WERI-Rb-1 (cell line): Measurements from ENCODE around the gene IDH3A.

Experiments
- DNase-seq: peaks from one replicate; pipeline ENCODE4 v3.0.0-alpha.2; 2020
- H3K27ac ChIP-seq: fragments of 250-450 bp; sonication (Bioruptor Pico); 2 replicates; pipeline ENCODE4 v1.5.1; 2020; ENCODE audit warnings: mild to moderate bottlenecking, moderate library complexity
- H3K27me3 ChIP-seq: fragments of 250-450 bp; sonication (Bioruptor Pico); 2 replicates; pipeline ENCODE4 v1.5.1; 2021; ENCODE audit warnings: mild to moderate bottlenecking, low read depth, moderate library complexity; ENCODE audit not compliant: insufficient read depth, severe bottlenecking
- H3K36me3 ChIP-seq: fragments of 250-450 bp; sonication (Bioruptor Pico); 2 replicates; pipeline ENCODE4 v1.5.1; 2020; ENCODE audit warnings: mild to moderate bottlenecking, moderate library complexity
- H3K4me3 ChIP-seq: 2 replicates; pipeline ENCODE4 v1.5.1; 2011; ENCODE audit warnings: low read depth, mild to moderate bottlenecking, control low read depth, low read length
- H3K9me3 ChIP-seq: fragments of 250-450 bp; sonication (Bioruptor Pico); 2 replicates; pipeline ENCODE4 v1.5.1; 2021; ENCODE audit warnings: mild to moderate bottlenecking, moderate library complexity; ENCODE audit not compliant: severe bottlenecking
- TF ChIP-seq, protein P1 (sequence below): IDR thresholded peaks from 2 replicates; pipeline ENCODE4 v1.5.1; 2011; ENCODE audit warnings: low read depth, mild to moderate bottlenecking, control low read depth, inconsistent platforms, low read length

IDH3A gene

DNA sequence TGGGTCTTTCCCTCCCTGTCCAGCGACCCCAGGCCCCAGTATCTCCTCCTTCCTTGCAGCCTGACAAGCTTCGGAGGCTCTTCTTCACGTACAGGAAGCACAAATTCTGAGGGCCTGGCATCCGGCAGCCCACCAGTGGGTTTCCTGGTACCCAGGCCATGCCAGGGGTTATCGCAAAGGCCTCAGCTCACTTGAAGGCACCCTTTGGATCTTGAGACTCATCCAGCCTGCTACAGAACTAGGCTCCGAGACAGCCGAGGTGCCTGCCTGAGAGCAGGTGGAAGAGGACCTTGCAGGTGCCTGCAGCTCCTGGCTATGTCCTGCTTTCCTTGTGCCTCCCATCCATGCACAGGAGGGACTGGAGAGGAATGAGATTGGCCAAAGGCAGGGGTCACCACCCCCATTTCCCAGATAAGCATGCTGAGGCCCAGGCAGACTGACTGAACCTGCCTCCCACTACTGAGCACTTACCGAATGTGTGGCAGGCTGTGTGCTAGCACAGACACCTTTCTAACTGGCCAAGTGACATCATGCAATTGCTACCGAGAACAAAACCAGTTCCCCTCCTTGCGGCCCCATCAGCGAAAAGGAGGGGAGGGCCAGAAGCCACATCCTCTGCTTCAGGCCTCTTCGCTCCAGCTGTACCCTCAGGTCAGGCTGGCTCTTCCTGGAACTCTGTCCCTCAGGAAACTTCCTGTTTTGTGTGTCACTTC, 45.6 kb upstream of the IDH3A start:
- H3K27me3 ChIP-seq, result no peaks in the 10 kb centered on the region
- peaks cover 2% of the 10 kb centered on the region; the same call in 1 of the 2 replicates for H3K36me3 ChIP-seq
- H3K27ac ChIP-seq, result no peak overlapping the region
- no peak for DNase-seq
- H3K9me3 ChIP-seq, result no peaks in the 10 kb centered on the region
- H3K4me3 ChIP-seq, result no peak overlapping the region
- TF ChIP-seq, protein P1, sequence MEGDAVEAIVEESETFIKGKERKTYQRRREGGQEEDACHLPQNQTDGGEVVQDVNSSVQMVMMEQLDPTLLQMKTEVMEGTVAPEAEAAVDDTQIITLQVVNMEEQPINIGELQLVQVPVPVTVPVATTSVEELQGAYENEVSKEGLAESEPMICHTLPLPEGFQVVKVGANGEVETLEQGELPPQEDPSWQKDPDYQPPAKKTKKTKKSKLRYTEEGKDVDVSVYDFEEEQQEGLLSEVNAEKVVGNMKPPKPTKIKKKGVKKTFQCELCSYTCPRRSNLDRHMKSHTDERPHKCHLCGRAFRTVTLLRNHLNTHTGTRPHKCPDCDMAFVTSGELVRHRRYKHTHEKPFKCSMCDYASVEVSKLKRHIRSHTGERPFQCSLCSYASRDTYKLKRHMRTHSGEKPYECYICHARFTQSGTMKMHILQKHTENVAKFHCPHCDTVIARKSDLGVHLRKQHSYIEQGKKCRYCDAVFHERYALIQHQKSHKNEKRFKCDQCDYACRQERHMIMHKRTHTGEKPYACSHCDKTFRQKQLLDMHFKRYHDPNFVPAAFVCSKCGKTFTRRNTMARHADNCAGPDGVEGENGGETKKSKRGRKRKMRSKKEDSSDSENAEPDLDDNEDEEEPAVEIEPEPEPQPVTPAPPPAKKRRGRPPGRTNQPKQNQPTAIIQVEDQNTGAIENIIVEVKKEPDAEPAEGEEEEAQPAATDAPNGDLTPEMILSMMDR, result no peak

DNA sequence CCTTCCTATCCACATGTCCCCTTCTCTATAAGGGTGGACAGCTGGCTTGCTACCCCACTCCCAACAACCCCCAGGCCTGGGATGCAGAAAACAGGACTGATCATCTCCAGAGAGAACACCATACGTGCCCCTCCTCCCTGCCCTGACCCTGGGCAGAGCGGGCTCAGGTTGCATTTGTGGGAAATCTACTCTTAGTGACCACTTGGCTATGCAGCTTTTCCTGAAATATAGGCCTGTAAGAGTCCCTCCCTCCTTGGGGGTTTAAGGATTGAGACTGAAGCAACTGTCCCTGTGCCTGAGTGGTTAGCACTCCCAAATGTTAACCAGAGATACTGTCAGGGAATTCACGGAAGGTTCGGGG, 45.1 kb upstream of the IDH3A start:
- no peaks in the 10 kb centered on the region for H3K27me3 ChIP-seq
- no peaks in the 10 kb centered on the region for H3K9me3 ChIP-seq
- peaks cover 2% of the 10 kb centered on the region; the same call in 1 of the 2 replicates for H3K36me3 ChIP-seq
- H3K4me3 ChIP-seq, result no peak overlapping the region
- no peak for DNase-seq
- H3K27ac ChIP-seq, result no peak overlapping the region
- TF ChIP-seq, protein P1, result no peak

DNA sequence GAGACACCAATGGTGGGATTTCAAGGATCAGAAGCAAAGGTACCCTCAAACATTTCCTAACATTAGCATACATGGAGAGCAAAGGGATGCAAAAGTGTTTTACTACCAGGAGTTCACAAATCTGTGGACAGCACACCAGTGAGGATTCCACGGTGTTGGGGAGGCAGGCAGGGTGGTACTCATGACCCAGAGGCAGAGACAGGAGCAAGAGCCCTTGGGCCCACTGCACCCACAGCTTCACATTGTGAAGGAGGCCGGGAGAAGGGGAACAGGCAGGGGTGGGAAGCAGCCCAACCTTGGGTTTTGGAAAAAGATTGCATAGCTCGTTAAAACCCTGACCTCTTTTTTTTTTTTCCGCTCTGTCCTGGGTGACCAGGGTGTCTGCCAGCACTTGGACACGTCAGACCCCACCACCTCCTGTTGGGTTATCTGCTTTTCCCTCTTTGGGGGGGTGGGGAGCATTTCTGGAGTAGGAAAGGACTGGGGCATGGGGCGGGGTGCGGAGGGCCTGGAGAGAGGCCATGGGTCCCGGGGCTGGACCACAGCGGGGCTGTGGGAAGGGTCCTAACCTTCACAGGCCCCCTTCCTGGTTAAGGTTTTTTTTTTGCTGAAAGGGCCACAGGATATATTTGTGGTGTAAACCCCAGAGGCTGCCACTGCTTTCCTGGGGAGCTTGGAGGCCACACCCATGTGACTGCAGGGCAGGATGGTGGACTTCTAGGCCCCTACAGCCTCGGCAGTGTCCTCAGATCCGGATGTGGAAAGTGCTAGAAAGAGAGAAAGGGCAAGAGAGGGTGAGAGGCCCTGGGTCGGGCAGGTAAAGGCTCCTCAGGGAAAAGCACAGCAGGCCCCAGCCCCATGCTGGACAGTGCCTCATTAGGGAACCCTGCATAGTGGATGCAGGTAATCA, 44.3 kb upstream of the IDH3A start:
- no peak overlapping the region for H3K4me3 ChIP-seq
- no peaks in the 10 kb centered on the region for H3K9me3 ChIP-seq
- TF ChIP-seq, protein P1, result no peak
- no peak overlapping the region for H3K27ac ChIP-seq
- H3K36me3 ChIP-seq, result peaks cover 2% of the 10 kb centered on the region; the same call in 1 of the 2 replicates
- no peak for DNase-seq
- H3K27me3 ChIP-seq, result no peaks in the 10 kb centered on the region

DNA sequence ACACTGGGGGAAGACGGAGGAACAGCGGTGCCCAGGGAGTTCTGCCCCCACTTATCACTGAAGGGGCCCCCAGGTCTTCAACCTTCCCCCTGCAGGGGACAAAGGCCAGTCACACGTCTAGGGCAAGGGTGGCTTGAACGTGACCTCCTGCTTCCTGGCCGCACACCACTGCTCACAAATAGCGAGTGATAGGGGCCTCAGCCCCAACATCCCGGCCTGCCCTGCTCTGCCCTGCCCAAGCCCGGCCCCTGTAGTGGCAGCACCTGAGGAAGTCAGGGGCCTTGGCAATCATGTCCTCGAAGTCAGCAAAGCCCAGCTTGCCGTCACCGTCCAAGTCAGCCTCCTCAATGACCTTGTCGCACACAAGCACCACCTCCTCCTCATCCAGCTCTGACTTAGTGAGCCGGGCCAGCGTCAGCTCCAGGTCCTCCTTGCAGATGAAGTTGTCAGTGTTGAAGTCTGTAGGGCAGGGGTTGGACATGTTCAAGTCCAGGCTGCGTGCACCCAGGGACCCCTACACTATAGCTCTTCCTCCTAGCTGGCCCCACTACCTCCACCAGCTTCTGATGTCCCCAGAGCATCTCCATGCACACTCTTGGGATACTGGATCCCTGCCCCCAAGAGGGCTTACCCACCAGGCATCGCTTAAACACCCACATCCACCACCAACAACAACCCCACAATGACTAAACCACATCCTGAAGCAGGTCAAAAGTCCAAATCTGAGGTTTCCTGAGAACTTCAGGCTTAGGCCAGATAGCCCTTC, 43.5 kb upstream of the IDH3A start:
- TF ChIP-seq, protein P1, result no peak
- no peak for DNase-seq

DNA sequence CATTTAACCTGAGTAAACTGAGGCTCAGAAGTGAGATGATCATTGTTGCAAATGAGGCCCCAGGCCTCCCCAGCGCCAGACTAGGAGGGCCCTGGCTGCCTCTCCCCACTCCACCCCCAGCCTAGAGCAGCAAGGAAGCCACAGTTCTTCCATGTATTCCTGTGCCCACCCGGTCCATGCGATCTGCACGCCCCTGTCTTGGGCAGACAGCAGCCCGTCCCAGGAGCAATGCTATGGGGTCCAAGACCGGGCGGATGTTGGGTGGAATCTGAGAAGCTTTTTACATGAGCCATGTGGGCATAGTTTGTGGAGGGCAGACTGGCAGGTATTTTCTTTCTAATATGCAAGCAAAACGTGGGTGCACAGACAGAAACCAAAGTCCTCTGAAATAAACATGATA, 41.7 kb upstream of the IDH3A start:
- no peak for DNase-seq
- Histone ChIP-seq H3K27ac (no peak overlapping the region), H3K4me3 (no peak overlapping the region), H3K9me3 (no peaks in the 10 kb centered on the region), H3K27me3 (no peaks in the 10 kb centered on the region), H3K36me3 (peaks cover 7% of the 10 kb centered on the region)
- TF ChIP-seq, protein P1, result no peak

More for the DNA sequence above, 43.5 kb upstream of the IDH3A start:
- Histone ChIP-seq H3K4me3 (no peak overlapping the region), H3K27ac (no peak overlapping the region), H3K27me3 (no peaks in the 10 kb centered on the region), H3K9me3 (no peaks in the 10 kb centered on the region), H3K36me3 (peaks cover 7% of the 10 kb centered on the region)
